WTC11 (cell line): ENCODE data around the gene HOXA10.

Experiments used
- CREB1 ChIP-seq: sonication (generic); formaldehyde crosslinking; IDR thresholded peaks from 2 replicates; pipeline ENCODE4 v1.8.0; 2023; ENCODE audit warnings: mild to moderate bottlenecking, missing genetic modification reagents
- ETV6 ChIP-seq: sonication (generic); formaldehyde crosslinking; IDR thresholded peaks from 2 replicates; pipeline ENCODE4 v1.8.1; 2022; ENCODE audit warnings: mild to moderate bottlenecking, missing genetic modification reagents
- NR1H2 ChIP-seq: sonication (generic); formaldehyde crosslinking; IDR thresholded peaks from 2 replicates; pipeline ENCODE4 v1.9.0; 2021; ENCODE audit warnings: mild to moderate bottlenecking, moderate library complexity, missing genetic modification reagents
- SP1 ChIP-seq: sonication (generic); formaldehyde crosslinking; conservative IDR thresholded peaks from 2 replicates; pipeline ENCODE4 v1.8.1; 2022; ENCODE audit warnings: missing genetic modification reagents
- ZNF121 ChIP-seq: sonication (generic); formaldehyde crosslinking; IDR thresholded peaks from 2 replicates; pipeline ENCODE4 v1.8.0; 2023; ENCODE audit warnings: missing genetic modification reagents
- TF ChIP-seq, protein P1 (sequence below): sonication (generic); formaldehyde crosslinking; IDR thresholded peaks from 2 replicates; pipeline ENCODE4 v1.8.1; 2023; ENCODE audit warnings: mild to moderate bottlenecking, missing genetic modification reagents, moderate library complexity
- TF ChIP-seq, protein P2 (sequence below): fragments of 200-600 bp; IDR thresholded peaks from 2 replicates; pipeline ENCODE4 v1.8.0; 2022; ENCODE audit warnings: antibody characterized with exemption
- TF ChIP-seq, protein P3 (sequence below): sonication (generic); formaldehyde crosslinking; IDR thresholded peaks from 2 replicates; pipeline ENCODE4 v1.8.1; 2022; ENCODE audit warnings: missing genetic modification reagents, borderline replicate concordance

DNA sequence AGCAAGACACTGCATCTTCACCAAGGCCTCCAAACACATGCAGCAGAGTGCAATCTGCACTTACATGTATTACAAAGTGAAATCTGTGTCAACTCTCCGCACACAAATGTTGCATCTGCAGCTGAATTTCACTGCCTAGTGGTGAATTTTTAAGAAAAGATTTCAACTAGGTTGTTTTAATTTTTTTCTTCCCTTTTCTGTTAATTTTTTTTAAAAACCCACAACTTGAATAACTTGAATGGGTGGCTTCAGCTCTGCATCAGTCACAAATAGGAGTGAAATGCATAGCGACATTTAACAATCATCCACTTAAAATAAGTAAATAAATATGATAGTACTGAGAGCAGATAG, 19.9 kb upstream of the HOXA10 start:
- TF ChIP-seq SP1 (CRISPR knock-in tag) (no peak), ETV6 (no peak), CREB1 (no peak), ZNF121 (CRISPR knock-in tag) (no peak), NR1H2 (no peak)
- TF ChIP-seq, protein P1, sequence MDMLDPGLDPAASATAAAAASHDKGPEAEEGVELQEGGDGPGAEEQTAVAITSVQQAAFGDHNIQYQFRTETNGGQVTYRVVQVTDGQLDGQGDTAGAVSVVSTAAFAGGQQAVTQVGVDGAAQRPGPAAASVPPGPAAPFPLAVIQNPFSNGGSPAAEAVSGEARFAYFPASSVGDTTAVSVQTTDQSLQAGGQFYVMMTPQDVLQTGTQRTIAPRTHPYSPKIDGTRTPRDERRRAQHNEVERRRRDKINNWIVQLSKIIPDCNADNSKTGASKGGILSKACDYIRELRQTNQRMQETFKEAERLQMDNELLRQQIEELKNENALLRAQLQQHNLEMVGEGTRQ (CRISPR knock-in tag) = no peak
- TF ChIP-seq, protein P2, sequence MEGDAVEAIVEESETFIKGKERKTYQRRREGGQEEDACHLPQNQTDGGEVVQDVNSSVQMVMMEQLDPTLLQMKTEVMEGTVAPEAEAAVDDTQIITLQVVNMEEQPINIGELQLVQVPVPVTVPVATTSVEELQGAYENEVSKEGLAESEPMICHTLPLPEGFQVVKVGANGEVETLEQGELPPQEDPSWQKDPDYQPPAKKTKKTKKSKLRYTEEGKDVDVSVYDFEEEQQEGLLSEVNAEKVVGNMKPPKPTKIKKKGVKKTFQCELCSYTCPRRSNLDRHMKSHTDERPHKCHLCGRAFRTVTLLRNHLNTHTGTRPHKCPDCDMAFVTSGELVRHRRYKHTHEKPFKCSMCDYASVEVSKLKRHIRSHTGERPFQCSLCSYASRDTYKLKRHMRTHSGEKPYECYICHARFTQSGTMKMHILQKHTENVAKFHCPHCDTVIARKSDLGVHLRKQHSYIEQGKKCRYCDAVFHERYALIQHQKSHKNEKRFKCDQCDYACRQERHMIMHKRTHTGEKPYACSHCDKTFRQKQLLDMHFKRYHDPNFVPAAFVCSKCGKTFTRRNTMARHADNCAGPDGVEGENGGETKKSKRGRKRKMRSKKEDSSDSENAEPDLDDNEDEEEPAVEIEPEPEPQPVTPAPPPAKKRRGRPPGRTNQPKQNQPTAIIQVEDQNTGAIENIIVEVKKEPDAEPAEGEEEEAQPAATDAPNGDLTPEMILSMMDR = no peak
- TF ChIP-seq, protein P3, sequence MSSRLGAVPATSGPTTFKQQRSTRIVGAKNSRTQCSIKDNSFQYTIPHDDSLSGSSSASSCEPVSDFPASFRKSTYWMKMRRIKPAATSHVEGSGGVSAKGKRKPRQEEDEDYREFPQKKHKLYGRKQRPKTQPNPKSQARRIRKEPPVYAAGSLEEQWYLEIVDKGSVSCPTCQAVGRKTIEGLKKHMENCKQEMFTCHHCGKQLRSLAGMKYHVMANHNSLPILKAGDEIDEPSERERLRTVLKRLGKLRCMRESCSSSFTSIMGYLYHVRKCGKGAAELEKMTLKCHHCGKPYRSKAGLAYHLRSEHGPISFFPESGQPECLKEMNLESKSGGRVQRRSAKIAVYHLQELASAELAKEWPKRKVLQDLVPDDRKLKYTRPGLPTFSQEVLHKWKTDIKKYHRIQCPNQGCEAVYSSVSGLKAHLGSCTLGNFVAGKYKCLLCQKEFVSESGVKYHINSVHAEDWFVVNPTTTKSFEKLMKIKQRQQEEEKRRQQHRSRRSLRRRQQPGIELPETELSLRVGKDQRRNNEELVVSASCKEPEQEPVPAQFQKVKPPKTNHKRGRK (CRISPR knock-in tag) = no peak
